T-helper 2 cell treated with Interferon-gamma antibody and Interleukin-4, amounts not matched to agents 5 μg/mL and 100 μg/mL, for 36 hours (primary cell): Measurements from ENCODE around the gene KRT32.

ENCODE experiments used
- DNase-seq: peaks from one replicate; pipeline ENCODE4 v3.0.0; 2021; ENCODE audit warnings: low spot score
- H3K27ac Mint-ChIP-seq: one replicate; pipeline ENCODE4 v1.8.0; 2021; ENCODE audit warnings: mild to moderate bottlenecking, mixed read lengths
- H3K27me3 Mint-ChIP-seq: one replicate; pipeline ENCODE4 v1.8.0; 2021; ENCODE audit warnings: low read depth, mixed read lengths
- H3K36me3 Mint-ChIP-seq: one replicate; pipeline ENCODE4 v1.8.0; 2021; ENCODE audit warnings: low read depth, mixed read lengths
- H3K4me1 Mint-ChIP-seq: one replicate; pipeline ENCODE4 v1.8.0; 2021; ENCODE audit warnings: low read depth, mixed read lengths
- H3K4me3 Mint-ChIP-seq: one replicate; pipeline ENCODE4 v1.8.0; 2022; ENCODE audit warnings: mild to moderate bottlenecking, moderate library complexity, mixed read lengths
- H3K9me3 Mint-ChIP-seq: one replicate; pipeline ENCODE4 v1.8.0; 2021; ENCODE audit warnings: mixed read lengths

Gene KRT32

GRCh38 chr17:41466988-41467387 is at the start of gene KRT32:
Gene KRT32 (minus strand): TSS chr17:41467386. CDS start chr17:41467325, 61 bp downstream.
- no peak for DNase-seq
- H3K27ac Mint-ChIP-seq: no peak within 1 kb of the TSS
- H3K36me3 Mint-ChIP-seq: no peaks in the 10 kb centered on the region
- H3K4me1 Mint-ChIP-seq: no peaks in the 10 kb centered on the region
- no peaks in the 10 kb centered on the region for H3K9me3 Mint-ChIP-seq
- no peak within 1 kb of the TSS for H3K4me3 Mint-ChIP-seq
- peaks cover 5% of the 10 kb centered on the region for H3K27me3 Mint-ChIP-seq

GRCh38 chr17:41516830-41517283 is 49.7 kb upstream of the KRT32 start:
- no peaks in the 10 kb centered on the region for H3K36me3 Mint-ChIP-seq
- no peak overlapping the region for H3K4me3 Mint-ChIP-seq
- peaks cover 4% of the 10 kb centered on the region for H3K27me3 Mint-ChIP-seq
- no peak for DNase-seq
- no peaks in the 10 kb centered on the region for H3K9me3 Mint-ChIP-seq
- no peak overlapping the region for H3K27ac Mint-ChIP-seq
- H3K4me1 Mint-ChIP-seq: no peaks in the 10 kb centered on the region

DNA sequence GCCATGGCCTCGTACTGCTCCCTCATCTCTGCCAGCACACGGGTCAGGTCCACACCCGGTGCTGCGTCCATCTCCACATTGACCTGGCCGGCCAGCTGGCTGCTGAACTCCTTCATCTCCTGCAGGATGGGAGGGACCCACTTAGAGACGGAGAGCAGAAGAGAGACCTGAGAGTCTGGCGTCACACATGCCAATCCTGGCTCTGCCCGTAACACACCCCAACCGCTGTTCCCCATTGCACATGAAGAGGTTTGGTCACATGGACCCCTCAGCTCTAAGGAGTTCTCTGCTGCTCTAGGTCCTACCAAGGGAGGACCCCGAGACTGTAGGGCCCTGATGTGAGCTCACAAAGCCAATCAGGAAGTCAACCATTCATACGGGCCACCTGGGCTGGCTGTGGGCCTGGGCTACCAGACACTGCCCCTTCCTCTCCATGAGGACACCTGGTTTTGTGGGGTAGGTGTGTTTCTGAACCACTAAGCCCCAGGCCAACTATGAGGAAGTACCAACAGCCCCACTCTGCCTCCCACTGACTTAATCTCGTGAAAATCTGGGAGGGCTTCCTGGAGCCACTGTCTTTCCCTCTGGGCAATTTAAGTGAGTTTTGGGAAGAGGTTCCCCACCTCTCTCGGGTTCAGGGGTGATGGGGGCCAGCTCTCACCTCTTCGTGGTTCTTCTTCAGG is 49.1 kb upstream of the KRT32 start:
- Mint-ChIP-seq H3K27me3 (peaks cover 4% of the 10 kb centered on the region), H3K36me3 (no peaks in the 10 kb centered on the region), H3K27ac (no peak overlapping the region), H3K4me1 (no peaks in the 10 kb centered on the region), H3K9me3 (no peaks in the 10 kb centered on the region), H3K4me3 (no peak overlapping the region)
- DNase-seq: no peak

- Mint-ChIP-seq H3K4me3 (no peak overlapping the region), H3K27ac (no peak overlapping the region), H3K36me3 (no peaks in the 10 kb centered on the region), H3K27me3 (peaks cover 4% of the 10 kb centered on the region), H3K9me3 (no peaks in the 10 kb centered on the region), H3K4me1 (no peaks in the 10 kb centered on the region)
- no peak for DNase-seq
These were observed 46.0 kb upstream of the KRT32 start for GRCh38 chr17:41513168-41513547.

DNA sequence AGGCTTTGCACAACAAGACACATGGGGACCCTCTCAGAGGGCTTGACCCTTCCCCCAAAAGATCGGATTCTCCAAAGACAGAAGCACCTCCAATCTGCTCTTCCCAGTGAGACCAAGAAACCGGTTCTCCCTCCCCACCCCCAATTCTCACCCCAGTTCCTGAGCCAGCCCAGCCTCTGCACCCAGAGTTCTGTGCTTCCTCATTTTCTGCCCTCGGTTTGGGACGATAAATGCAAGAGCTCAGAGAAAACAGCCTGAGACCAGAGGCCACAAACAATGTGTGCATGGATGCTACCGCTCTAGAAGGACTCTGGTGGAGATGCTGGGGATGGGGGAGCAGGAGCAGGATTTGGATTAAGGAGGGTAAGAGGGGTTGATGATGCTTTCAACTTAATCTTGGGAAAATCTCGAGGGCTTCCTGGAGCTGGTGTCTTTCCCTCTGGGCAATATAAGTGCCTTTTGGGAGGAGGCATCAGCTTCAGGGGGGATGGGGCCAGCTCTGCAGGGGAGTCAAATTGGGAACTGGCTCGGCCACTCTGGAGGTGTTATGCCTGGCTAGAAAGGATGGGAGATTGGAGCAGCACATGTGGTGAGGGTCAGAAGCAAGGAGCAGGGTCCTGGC is 45.5 kb upstream of the KRT32 start:
- DNase-seq: no peak
- Mint-ChIP-seq H3K4me3 (no peak overlapping the region), H3K27ac (no peak overlapping the region), H3K36me3 (no peaks in the 10 kb centered on the region), H3K4me1 (no peaks in the 10 kb centered on the region), H3K27me3 (peaks cover 4% of the 10 kb centered on the region), H3K9me3 (no peaks in the 10 kb centered on the region)

DNA sequence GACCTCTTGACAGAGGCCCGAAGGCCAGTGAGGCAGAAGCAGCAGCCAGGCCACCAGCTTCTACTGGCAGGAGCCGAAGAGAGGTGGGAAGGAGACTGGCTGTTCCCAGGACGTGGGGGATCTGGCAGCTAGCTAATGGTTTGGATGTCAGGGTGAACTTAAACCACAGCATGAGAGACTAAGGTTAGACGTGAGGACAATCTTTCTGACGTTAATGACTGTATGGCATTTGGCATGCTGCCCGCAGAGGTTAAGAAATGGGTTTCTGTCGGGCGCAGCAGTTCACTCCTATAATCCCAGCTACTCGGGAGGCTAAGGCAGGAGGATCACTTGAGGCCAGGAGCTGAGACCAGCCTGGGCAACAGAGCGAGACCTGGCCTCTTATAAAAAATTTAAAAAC is 44.5 kb upstream of the KRT32 start:
- DNase-seq: no peak
- no peak overlapping the region for H3K27ac Mint-ChIP-seq
- peaks cover 4% of the 10 kb centered on the region for H3K27me3 Mint-ChIP-seq
- H3K9me3 Mint-ChIP-seq: no peaks in the 10 kb centered on the region
- no peaks in the 10 kb centered on the region for H3K36me3 Mint-ChIP-seq
- H3K4me3 Mint-ChIP-seq: no peak overlapping the region
- no peaks in the 10 kb centered on the region for H3K4me1 Mint-ChIP-seq

- H3K4me3 Mint-ChIP-seq: no peak overlapping the region
- H3K36me3 Mint-ChIP-seq: no peaks in the 10 kb centered on the region
- no peak overlapping the region for H3K27ac Mint-ChIP-seq
- peaks cover 4% of the 10 kb centered on the region for H3K27me3 Mint-ChIP-seq
- no peak for DNase-seq
- H3K4me1 Mint-ChIP-seq: no peaks in the 10 kb centered on the region
- no peaks in the 10 kb centered on the region for H3K9me3 Mint-ChIP-seq
These were observed 43.9 kb upstream of the KRT32 start for GRCh38 chr17:41511116-41511515.

DNA sequence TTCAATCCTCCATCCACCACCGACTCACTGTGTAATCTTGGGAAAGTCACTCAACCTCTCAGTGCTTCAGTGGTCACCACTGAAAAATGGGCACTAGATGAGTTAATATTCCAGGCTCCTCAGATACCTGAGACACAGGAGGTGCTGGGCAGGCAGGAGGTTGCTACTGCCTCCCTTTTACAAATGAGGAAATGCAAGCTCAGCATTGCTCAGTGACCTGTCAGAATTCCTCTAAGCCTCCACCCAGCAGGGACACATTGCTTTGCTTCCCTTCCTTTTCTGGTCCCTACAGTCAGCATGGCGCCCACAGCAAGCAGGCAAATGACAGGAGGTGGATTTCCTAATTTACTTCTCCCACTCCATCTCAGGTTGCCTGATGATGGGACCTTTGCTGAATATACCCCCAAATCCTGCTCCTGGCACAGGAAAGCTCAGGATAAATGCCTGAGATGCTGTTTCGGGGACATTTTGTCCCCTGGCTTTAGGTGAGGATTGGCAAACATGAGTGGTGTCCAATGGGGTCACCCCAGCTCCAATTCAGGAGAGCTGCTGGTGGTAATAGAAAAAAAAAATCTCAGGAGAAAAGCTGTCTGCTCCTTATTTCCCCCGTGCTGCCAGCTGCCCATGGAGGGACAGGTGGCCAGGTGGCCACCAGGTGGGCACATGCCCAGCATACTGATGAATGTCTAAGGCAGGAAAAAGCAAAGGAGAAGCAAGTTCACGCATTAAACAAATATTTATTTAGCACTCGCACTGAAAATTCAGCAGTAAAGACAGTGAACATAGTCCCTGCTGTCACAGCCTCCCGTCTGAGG is 43.3 kb upstream of the KRT32 start:
- H3K27me3 Mint-ChIP-seq: peaks cover 4% of the 10 kb centered on the region
- H3K4me3 Mint-ChIP-seq: no peak overlapping the region
- H3K4me1 Mint-ChIP-seq: no peaks in the 10 kb centered on the region
- H3K27ac Mint-ChIP-seq: no peak overlapping the region
- no peak for DNase-seq
- no peaks in the 10 kb centered on the region for H3K9me3 Mint-ChIP-seq
- H3K36me3 Mint-ChIP-seq: no peaks in the 10 kb centered on the region

DNA sequence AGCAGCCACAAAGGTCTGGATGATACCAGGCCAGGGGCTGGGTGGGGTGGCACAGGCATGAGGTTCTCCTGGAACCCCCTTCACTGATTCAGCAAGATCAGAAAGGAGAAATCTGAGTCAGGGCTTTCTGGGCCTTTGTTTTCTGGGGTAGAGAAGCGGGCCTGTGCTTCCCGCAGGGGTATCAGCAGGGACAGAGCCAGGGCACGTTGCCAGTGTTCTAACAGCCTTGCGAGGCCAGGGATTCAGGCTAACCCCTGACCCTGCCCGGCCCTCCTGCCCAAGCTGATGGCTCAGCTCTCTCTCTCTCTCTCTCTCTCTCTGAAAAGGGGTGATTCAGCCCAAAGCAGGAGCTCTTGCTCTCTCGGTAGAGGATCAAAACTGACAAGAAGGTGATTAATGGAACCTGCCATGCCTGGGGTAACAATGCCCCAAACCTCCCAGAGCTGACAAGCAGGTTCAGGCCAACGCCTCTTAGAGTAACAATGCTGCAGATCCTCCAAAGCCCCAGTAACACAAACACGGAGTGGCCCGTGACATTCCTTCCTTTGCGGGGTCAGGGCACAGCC is 40.2 kb upstream of the KRT32 start:
- no peak overlapping the region for H3K4me3 Mint-ChIP-seq
- peaks cover 3% of the 10 kb centered on the region for H3K27me3 Mint-ChIP-seq
- DNase-seq: no peak
- H3K9me3 Mint-ChIP-seq: no peaks in the 10 kb centered on the region
- H3K4me1 Mint-ChIP-seq: no peaks in the 10 kb centered on the region
- no peaks in the 10 kb centered on the region for H3K36me3 Mint-ChIP-seq
- H3K27ac Mint-ChIP-seq: no peak overlapping the region

- DNase-seq: no peak
- no peaks in the 10 kb centered on the region for H3K4me1 Mint-ChIP-seq
- H3K27me3 Mint-ChIP-seq: no peaks in the 10 kb centered on the region
- no peak overlapping the region for H3K27ac Mint-ChIP-seq
- H3K4me3 Mint-ChIP-seq: no peak overlapping the region
- H3K9me3 Mint-ChIP-seq: no peaks in the 10 kb centered on the region
- no peaks in the 10 kb centered on the region for H3K36me3 Mint-ChIP-seq
These were observed 38.9 kb upstream of the KRT32 start for GRCh38 chr17:41505809-41506767.

DNA sequence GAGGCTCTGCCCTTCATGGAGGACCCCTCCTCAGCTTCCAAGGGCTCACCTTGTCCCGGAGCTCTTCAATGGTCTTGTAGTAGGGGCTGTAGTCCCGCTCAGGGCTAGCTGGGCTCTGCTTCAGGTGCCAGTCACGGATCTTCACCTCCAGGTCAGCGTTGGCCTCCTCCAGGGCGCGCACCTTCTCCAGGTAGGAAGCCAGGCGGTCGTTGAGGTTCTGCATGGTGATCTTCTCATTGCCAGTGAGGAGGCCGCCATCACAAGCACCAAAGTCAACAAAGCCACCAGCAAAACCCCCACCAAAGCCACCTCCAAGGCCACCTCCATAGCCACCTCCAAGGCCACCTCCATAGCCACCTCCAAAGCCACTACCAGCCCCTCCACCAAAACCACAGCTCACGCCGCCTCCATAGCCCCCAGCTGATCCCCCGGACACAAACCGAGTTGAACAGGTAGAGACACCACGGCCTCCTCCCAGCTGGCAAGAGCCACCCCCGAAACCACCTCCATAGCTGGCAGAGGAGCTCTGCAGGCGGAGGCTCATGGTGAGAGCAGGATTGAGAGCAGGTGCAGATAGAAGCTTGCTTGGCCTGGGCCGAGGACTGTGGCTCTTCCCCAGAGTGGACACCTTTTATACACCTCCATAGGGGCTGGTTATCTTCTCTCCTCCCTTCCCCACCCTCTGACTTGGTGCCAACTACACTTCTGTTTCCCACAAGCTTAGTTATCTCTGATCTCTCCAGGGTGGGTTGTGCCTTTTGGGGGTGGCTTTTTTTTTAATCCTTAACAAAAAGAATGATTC is 38.0 kb upstream of the KRT32 start, which contains the start of gene KRT13:
TSS of gene KRT13 (minus strand) at position 606 of the 802 bp plus-strand sequence. CDS start at position 544, 62 bp downstream.
- no peaks in the 10 kb centered on the region for H3K4me1 Mint-ChIP-seq
- no peaks in the 10 kb centered on the region for H3K36me3 Mint-ChIP-seq
- DNase-seq: no peak
- no peaks in the 10 kb centered on the region for H3K27me3 Mint-ChIP-seq
- no peak within 1 kb of the TSS for H3K4me3 Mint-ChIP-seq
- H3K9me3 Mint-ChIP-seq: no peaks in the 10 kb centered on the region
- H3K27ac Mint-ChIP-seq: no peak within 1 kb of the TSS

- no peak for DNase-seq
- Mint-ChIP-seq H3K36me3 (no peaks in the 10 kb centered on the region), H3K27ac (no peak overlapping the region), H3K4me3 (no peak overlapping the region), H3K9me3 (no peaks in the 10 kb centered on the region), H3K4me1 (peaks cover 2% of the 10 kb centered on the region), H3K27me3 (no peaks in the 10 kb centered on the region)
These were observed 37.2 kb upstream of the KRT32 start for GRCh38 chr17:41504246-41504977.
